ENCODE measurements around the gene DIPK1C.

The DIPK1C gene

GRCh38 chr18:74445585-74445984 lies 11.5 kb downstream of the DIPK1C start:
- H3F3A ChIP-seq (ENCODE audit: insufficient read depth), result no peaks in the 10 kb centered on the region
- H3K9me3 ChIP-seq (ENCODE audit: insufficient read depth, low read length), result no peaks in the 10 kb centered on the region
- no peaks in the 10 kb centered on the region for H4K20me1 ChIP-seq (ENCODE audit: low read depth, low read length)
- H3K9me2 ChIP-seq (replicated peaks; ENCODE audit: insufficient read depth, low read length), result no peaks in the 10 kb centered on the region
- H3K27ac ChIP-seq (ENCODE audit: low read depth, low read length), result no peak overlapping the region
- no peaks in the 10 kb centered on the region for H3K79me2 ChIP-seq (ENCODE audit: insufficient read depth, low read length)
- no peak overlapping the region for H3K4me3 ChIP-seq (ENCODE audit: insufficient read depth, low read length, poor library complexity, severe bottlenecking)
- no peaks in the 10 kb centered on the region for H3K36me3 ChIP-seq (ENCODE audit: low read length)
- no peak overlapping the region for H3K9ac ChIP-seq (ENCODE audit: low read length)
- H3K27me3 ChIP-seq (ENCODE audit: low read length), result no peaks in the 10 kb centered on the region
- no peak overlapping the region for H3K4me2 ChIP-seq (ENCODE audit: low read depth, low read length, poor library complexity, severe bottlenecking)
- TF ChIP-seq EZH2phosphoT487 (conservative IDR thresholded peaks at IDR 0.05; ENCODE audit: low read length) (no peak), CTCF (IDR thresholded peaks at IDR 0.05; ENCODE audit: insufficient read depth, low read length, poor library complexity, severe bottlenecking) (no peak)
- no peak overlapping the region for H2AFZ ChIP-seq (ENCODE audit: low read depth, low read length, severe bottlenecking)

DNA sequence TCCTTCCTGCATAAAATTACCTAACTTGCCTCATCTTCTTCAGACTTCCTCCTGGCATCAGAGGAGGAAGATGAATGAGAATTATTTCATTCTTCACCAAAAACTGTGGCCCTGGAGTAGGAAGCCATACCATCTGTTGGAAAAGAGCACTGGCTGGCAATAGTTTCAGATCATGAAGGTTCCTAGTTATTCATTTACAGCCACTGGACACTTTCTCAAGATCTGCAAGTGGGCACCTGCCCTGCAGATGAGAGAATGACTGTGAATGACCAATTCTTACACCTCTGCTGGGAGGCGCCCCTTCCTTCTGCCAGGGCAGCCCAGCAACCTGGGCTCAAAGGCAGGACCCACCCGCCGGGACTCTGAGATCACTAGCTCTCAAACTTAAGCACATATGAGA lies 13.0 kb downstream of the DIPK1C start:
- no peaks in the 10 kb centered on the region for H3F3A ChIP-seq (ENCODE audit: insufficient read depth)
- H3K9me3 ChIP-seq (ENCODE audit: insufficient read depth, low read length), result no peaks in the 10 kb centered on the region
- H3K4me2 ChIP-seq (ENCODE audit: low read depth, low read length, poor library complexity, severe bottlenecking), result no peak overlapping the region
- no peak overlapping the region for H3K27ac ChIP-seq (ENCODE audit: low read depth, low read length)
- TF ChIP-seq CTCF (IDR thresholded peaks at IDR 0.05; ENCODE audit: insufficient read depth, low read length, poor library complexity, severe bottlenecking) (no peak), EZH2phosphoT487 (conservative IDR thresholded peaks at IDR 0.05; ENCODE audit: low read length) (no peak)
- no peak overlapping the region for H3K4me3 ChIP-seq (ENCODE audit: insufficient read depth, low read length, poor library complexity, severe bottlenecking)
- H3K36me3 ChIP-seq (ENCODE audit: low read length), result no peaks in the 10 kb centered on the region
- no peaks in the 10 kb centered on the region for H3K27me3 ChIP-seq (ENCODE audit: low read length)
- no peaks in the 10 kb centered on the region for H3K79me2 ChIP-seq (ENCODE audit: insufficient read depth, low read length)
- no peak overlapping the region for H2AFZ ChIP-seq (ENCODE audit: low read depth, low read length, severe bottlenecking)
- H3K9ac ChIP-seq (ENCODE audit: low read length), result no peak overlapping the region
- no peaks in the 10 kb centered on the region for H4K20me1 ChIP-seq (ENCODE audit: low read depth, low read length)
- H3K9me2 ChIP-seq (replicated peaks; ENCODE audit: insufficient read depth, low read length), result no peaks in the 10 kb centered on the region

DNA sequence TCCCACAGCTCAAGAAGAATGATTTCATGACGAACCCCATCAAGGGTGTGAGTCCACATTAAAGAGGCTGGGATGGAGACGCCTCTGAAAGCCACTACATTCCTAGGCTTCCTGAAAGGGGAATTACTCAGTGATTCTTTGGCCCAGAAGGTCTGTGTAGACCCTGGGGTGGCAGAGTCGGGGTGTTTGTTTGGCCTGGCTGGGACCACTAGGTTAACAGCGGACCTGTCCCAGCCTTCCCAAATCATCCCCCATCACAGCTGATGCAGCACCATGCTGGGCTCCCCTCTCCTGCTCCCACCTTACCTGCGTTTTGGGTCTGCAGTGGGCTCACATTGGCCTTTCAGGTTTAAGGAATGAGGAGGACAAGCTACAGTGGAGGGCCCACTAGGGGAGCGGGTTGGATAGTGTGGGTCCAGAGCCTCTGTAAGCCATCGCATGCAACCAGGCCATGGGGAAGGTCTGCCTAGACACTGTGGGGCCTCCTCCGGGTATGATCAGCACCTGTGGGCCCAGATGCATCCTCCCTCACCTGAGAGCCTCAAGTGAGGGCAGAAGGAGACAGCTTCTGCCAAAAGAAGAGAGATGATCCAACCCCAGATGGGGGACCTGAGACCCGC lies 16.2 kb downstream of the DIPK1C start:
- no peaks in the 10 kb centered on the region for H3K79me2 ChIP-seq (ENCODE audit: insufficient read depth, low read length)
- H4K20me1 ChIP-seq (ENCODE audit: low read depth, low read length), result no peaks in the 10 kb centered on the region
- H3F3A ChIP-seq (ENCODE audit: insufficient read depth), result no peaks in the 10 kb centered on the region
- H3K27ac ChIP-seq (ENCODE audit: low read depth, low read length), result no peak overlapping the region
- H3K36me3 ChIP-seq (ENCODE audit: low read length), result no peaks in the 10 kb centered on the region
- TF ChIP-seq EZH2phosphoT487 (conservative IDR thresholded peaks at IDR 0.05; ENCODE audit: low read length) (no peak), CTCF (IDR thresholded peaks at IDR 0.05; ENCODE audit: insufficient read depth, low read length, poor library complexity, severe bottlenecking) (no peak)
- H3K9me2 ChIP-seq (replicated peaks; ENCODE audit: insufficient read depth, low read length), result no peaks in the 10 kb centered on the region
- no peaks in the 10 kb centered on the region for H3K9me3 ChIP-seq (ENCODE audit: insufficient read depth, low read length)
- H3K27me3 ChIP-seq (ENCODE audit: low read length), result no peaks in the 10 kb centered on the region
- no peak overlapping the region for H2AFZ ChIP-seq (ENCODE audit: low read depth, low read length, severe bottlenecking)
- H3K4me2 ChIP-seq (ENCODE audit: low read depth, low read length, poor library complexity, severe bottlenecking), result no peak overlapping the region
- H3K9ac ChIP-seq (ENCODE audit: low read length), result no peak overlapping the region
- no peak overlapping the region for H3K4me3 ChIP-seq (ENCODE audit: insufficient read depth, low read length, poor library complexity, severe bottlenecking)

Data from SU-DHL-6 (cell line).